HG03565 (cell line): ENCODE measurements around the gene GRM3.
"Not testable (repeated sequence)": the region's sequence is repeated elsewhere in the genome, so short reads cannot be mapped to it uniquely, and the experiment has no call there.

Experiments
- ATAC-seq: cut with Tn5 transposase; IDR thresholded peaks from one replicate; pipeline ENCODE4 v1.9.1; 2021; ENCODE audit warnings: mild to moderate bottlenecking, moderate library complexity; ENCODE audit not compliant: unreplicated experiment

Gene GRM3

GRCh38 chr7:86643561-86644281 lies at the start of gene GRM3:
Gene GRM3, plus strand, starts transcription at chr7:86643909. Its CDS starts 121,237 bp downstream, at chr7:86765146.
- ATAC-seq: no peak

DNA sequence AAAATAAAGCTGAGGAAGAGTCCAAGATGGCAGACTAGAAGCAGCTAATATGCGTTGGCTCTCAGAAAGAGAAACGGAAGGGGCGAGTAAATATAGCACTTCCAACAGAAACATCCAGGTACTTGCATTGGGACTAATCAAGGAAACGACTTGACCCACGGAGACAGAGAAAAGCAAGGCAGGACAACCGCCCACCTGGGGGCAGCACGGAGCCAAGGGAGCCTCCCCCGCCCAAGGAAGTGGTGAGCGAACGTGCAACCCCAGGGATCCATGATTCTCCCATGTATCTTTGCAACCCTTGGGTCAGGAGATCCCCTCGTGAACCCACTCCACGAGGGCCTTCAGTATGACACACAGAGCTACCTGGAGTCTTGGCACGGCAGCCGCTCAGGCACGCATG lies 45.4 kb upstream of the GRM3 start:
- ATAC-seq: no peak

GRCh38 chr7:86598721-86599120 lies 45.0 kb upstream of the GRM3 start:
- ATAC-seq: no peak

GRCh38 chr7:86600506-86601290 lies 43.0 kb upstream of the GRM3 start:
- ATAC-seq: no peak

GRCh38 chr7:86615711-86616110 lies 28.0 kb upstream of the GRM3 start:
- ATAC-seq: not testable (repeated sequence)

DNA sequence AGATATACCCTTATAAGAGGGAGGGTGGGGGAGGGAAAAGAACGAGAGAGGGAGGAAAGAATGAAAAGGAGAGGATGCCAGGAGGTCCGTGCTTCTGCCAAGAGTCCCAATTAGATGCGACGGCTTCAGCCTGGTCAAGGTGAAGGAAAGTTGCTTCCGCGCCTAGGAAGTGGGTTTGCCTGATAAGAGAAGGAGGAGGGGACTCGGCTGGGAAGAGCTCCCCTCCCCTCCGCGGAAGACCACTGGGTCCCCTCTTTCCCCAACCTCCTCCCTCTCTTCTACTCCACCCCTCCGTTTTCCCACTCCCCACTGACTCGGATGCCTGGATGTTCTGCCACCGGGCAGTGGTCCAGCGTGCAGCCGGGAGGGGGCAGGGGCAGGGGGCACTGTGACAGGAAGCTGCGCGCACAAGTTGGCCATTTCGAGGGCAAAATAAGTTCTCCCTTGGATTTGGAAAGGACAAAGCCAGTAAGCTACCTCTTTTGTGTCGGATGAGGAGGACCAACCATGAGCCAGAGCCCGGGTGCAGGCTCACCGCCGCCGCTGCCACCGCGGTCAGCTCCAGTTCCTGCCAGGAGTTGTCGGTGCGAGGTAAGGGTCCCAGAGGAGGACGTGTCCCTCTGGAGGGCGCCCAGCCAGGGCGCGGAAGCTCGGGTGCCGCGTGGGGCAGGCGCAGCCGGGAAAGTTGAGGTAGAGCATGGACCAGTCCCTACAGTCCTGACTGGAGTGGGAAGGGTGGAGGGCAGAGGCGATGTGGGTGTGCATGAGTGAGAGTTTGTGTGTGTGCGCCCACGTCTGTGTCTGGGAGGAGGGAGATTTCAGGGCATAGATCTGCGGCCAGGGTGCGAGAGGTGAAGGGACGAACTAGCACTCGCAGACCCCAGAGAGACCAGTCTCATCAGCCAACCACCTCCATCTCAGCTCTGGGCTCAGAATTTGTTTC lies 844 bp downstream of the GRM3 start:
- no peak for ATAC-seq

GRCh38 chr7:86645225-86645608 lies 1.5 kb downstream of the GRM3 start:
- no peak for ATAC-seq

DNA sequence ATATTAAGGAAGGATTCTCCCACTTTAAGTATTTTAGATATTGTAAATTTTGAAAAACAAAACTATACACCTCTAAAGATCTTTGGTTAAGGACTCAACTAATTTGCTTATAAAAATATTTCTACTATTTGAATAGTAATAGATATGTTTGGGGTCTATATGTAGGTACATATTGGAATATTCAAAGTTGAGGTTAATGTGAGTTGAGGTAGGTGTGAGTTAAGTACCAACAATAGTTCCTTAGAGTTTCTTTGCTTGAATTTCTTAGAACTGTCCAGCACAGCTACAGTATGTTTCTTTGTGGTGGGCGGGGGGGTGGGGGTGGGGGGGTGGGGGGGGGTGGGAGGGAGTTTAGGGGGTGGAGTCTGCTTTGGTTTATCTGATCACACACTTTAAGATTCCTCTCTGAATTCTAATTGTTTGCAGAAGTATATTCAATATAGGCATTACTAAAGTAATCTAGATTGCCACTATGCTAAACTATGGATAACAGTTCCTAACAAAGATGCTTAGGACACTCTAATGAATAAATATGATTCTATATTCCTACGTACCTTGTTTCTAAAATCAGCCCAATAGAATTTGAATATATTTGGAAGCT lies 2.1 kb downstream of the GRM3 start:
- ATAC-seq: no peak

- no peak for ATAC-seq
Measured at GRCh38 chr7:86647385-86648094, 3.8 kb downstream of the GRM3 start.

GRCh38 chr7:86648169-86648568 lies 4.5 kb downstream of the GRM3 start:
- ATAC-seq: no peak

- no peak for ATAC-seq
Measured at GRCh38 chr7:86653919-86654659, 10.4 kb downstream of the GRM3 start.

DNA sequence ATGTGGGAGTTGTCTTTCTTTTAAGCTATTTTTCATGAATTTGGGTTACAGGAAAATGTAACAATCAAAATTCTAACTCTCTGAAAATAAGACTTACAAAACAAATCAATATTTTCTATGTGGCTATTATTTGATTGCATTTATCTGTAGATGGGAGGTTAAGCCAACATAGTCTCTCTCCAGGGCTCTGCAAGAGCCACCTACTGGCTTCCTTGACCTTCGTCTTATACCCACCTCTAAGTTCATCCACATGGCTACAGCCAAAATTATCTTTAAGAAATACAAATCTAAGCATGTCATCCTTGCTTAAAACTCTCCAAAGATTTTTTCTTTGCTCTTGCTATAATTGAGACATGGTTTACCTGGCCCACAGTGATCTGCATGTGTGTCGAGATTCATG lies 14.2 kb downstream of the GRM3 start:
- ATAC-seq: no peak

DNA sequence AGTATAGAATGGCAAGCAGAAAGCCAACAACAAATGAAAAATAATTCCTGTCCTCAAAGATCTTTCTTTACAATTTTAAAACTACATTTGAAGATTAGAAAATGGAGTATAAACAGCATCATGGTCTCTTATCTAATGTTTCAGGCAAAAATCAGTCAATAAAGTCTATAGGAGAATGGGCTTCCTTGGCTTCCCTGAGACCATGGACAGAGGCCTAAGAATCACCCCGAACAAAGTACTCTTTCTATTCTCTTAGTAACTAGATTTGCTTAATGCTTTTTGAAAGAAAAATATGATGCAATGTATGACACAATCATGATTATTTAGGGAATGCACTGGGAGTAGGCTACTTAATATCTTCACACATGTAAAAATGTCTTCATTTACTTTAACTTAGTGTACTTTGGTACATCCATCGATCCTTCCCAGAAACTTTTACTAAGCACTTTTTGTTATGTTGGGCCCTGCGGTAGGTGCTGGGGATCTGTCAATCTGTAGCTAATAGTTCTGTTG lies 17.3 kb downstream of the GRM3 start:
- ATAC-seq: no peak

- ATAC-seq: no peak
Measured at GRCh38 chr7:86664486-86664885, 20.8 kb downstream of the GRM3 start.

GRCh38 chr7:86664991-86665390 lies 21.3 kb downstream of the GRM3 start:
- ATAC-seq: no peak

DNA sequence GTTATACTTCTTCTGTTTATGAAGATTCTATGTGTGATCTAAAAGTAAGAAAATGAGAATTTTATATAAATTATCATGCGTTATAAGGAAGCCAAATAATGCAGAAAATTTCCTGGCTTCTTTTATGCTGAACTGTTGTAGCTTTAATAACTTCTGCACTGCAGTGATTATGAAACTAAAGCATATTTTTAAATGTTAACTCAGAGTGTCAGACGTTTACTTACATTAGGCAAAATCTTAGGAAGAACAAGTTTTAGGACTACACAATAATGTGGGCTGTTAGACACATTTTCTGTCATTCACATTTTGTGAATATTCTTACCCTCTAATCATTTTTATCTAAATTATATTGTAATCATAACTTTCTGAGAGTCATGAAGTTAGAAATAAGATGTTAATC lies 22.0 kb downstream of the GRM3 start:
- ATAC-seq: no peak

- no peak for ATAC-seq
Measured at GRCh38 chr7:86667732-86668131, 24.0 kb downstream of the GRM3 start.

GRCh38 chr7:86668315-86668714 lies 24.6 kb downstream of the GRM3 start:
- ATAC-seq: no peak

GRCh38 chr7:86687831-86688230 lies 44.1 kb downstream of the GRM3 start:
- no peak for ATAC-seq
